Measurements from ENCODE around the gene APOO. TPM values are rescaled to one million over a fixed set of nuclear protein-coding genes. Genes with fewer than 3 reads are reported as not detected.
A peak's percentile ranks its signal among the peaks of the same experiment; 100 is the strongest.

Gene APOO
- total and polyA plus RNA-seq, 2 of the 4 experiments (the other 2 are of a cell fraction): 9.0 to 14.2 TPM

GRCh38 chrX:23883737-23884354 is 23.9 kb downstream of the APOO start:
- Histone ChIP-seq H2AFZ (replicated peaks; ENCODE audit: low read length, poor library complexity) (peak overlapping the region; percentile 64), H4K8ac (ENCODE audit: low read depth in 2 of 2, low read length in 2 of 2) (peak overlapping the region in 1 of 2 experiments; percentile 28; a peak in 1 of 4 replicates), H3K9me3 (ENCODE audit: control insufficient read depth, insufficient read depth, low read length) (no peaks in the 10 kb centered on the region), H3K9me1 (ENCODE audit: insufficient read depth, low read length) (no peaks in the 10 kb centered on the region), H3K79me1 (ENCODE audit: low read depth in 1 of 2, low read length in 2 of 2) (0 out of 4 replicates have a peak, but pooled peaks cover 0 to 3% of the 10 kb centered on the region in 2 experiments), H2BK15ac (ENCODE audit: low read depth, low read length) (no peak overlapping the region), H3K9ac (ENCODE audit: low read depth, low read length) (no peak overlapping the region), H2BK20ac (ENCODE audit: low read depth, low read length) (no peak overlapping the region; the same call in 1 of the 2 replicates), H2BK5ac (ENCODE audit: low read depth, low read length, poor library complexity, severe bottlenecking) (peak overlapping the region; percentile 72), H4K5ac (ENCODE audit: low read depth, low read length) (peak overlapping the region; percentile 36; the same call in 1 of the 2 replicates), H3K36me3 (ENCODE audit: control insufficient read depth, insufficient read depth, low read length) (no peaks in the 10 kb centered on the region), H3K23ac (ENCODE audit: low read depth, low read length) (no peak overlapping the region), H2AK5ac (ENCODE audit: low read depth, low read length) (no peak overlapping the region), H3K18ac (ENCODE audit: low read depth, low read length) (peak overlapping the region; percentile 36; the same call in 1 of the 2 replicates), H3K4me1 (ENCODE audit: control insufficient read depth, insufficient read depth, low read length) (peaks cover 9% of the 10 kb centered on the region; the same call in 1 of the 2 replicates), H3K27me3 (ENCODE audit: control insufficient read depth, insufficient read depth, low read length) (no peaks in the 10 kb centered on the region), H4K20me1 (ENCODE audit: insufficient read depth, low read length) (no peaks in the 10 kb centered on the region), H3K27ac (ENCODE audit: insufficient read depth, low read length) (peak overlapping the region; percentile 62), H3K14ac (replicated peaks; ENCODE audit: low read depth, low read length) (peak overlapping the region; percentile 40; the same call in 1 of the 2 replicates), H2AK9ac (replicated peaks; ENCODE audit: low read depth, low read length, poor library complexity) (peak overlapping the region; percentile 10), H3K56ac (ENCODE audit: extremely low read depth, insufficient read depth, low read length) (no peak overlapping the region; the same call in 1 of the 2 replicates), H3K4ac (ENCODE audit: low read depth, low read length) (peak overlapping the region; percentile 55), H3K4me3 (ENCODE audit: insufficient read depth, low read depth, low read length) (no peak overlapping the region), H4K91ac (ENCODE audit: insufficient read depth, low read depth, low read length) (no peak overlapping the region; the same call in 1 of the 2 replicates), H2BK120ac (ENCODE audit: low read depth, low read length) (peak overlapping the region; percentile 72), H3K4me2 (ENCODE audit: low read depth, low read length) (peak overlapping the region; percentile 62)
- WGBS, 2 experiments (ENCODE audit: extremely low coverage in 2 of 2, insufficient read length in 1 of 2): 31% methylated on average over 3 of the region's 9 CpGs; no CpG with 5 or more reads in 1 of the 2 experiments
- TF ChIP-seq CEBPB (IDR thresholded peaks at IDR 0.05; ENCODE audit: low read depth, low read length) (no peak), CHD1 (IDR thresholded peaks at IDR 0.05; ENCODE audit: low read depth, low read length) (no peak), FOS (IDR thresholded peaks at IDR 0.05; ENCODE audit: low read depth, low read length) (peak; percentile 28; the same call in 1 of the 2 replicates), MXI1 (IDR thresholded peaks at IDR 0.05; ENCODE audit: borderline replicate concordance, low read depth, low read length) (0 out of 2 replicates have a peak, but pooled peaks have one; percentile 33), POLR2A (IDR thresholded peaks at IDR 0.05; ENCODE audit: low read depth, low read length) (no peak)
- ATAC-seq (ENCODE audit: low read depth) (peak; percentile 92), DNase-seq (peak; percentile 85)
- intact Hi-C loops (cut with micrococcal nuclease): no loop called here
- dilution Hi-C loops (cut with HindIII; ENCODE audit: low sequenced_read_pairs, unreplicated experiment): no loop called here
- ChIA-PET POLR2A (ENCODE audit: unreplicated experiment) (no interaction called here), CTCF (no interaction called here)
- in situ Hi-C loops (cut with MboI; ENCODE audit: low sequenced_read_pairs): no loop called here
- BruUV-seq (replicated peaks): no TSS peak
